HG02840 (cell line): Measurements from ENCODE around the gene RAI1.

Experiments used
- ATAC-seq: cut with Tn5 transposase; IDR thresholded peaks from one replicate; pipeline ENCODE4 v1.9.1; 2021; ENCODE audit warnings: mild to moderate bottlenecking, moderate library complexity, moderate number of reproducible peaks; ENCODE audit not compliant: unreplicated experiment, low FRiP score

RAI1 gene

DNA sequence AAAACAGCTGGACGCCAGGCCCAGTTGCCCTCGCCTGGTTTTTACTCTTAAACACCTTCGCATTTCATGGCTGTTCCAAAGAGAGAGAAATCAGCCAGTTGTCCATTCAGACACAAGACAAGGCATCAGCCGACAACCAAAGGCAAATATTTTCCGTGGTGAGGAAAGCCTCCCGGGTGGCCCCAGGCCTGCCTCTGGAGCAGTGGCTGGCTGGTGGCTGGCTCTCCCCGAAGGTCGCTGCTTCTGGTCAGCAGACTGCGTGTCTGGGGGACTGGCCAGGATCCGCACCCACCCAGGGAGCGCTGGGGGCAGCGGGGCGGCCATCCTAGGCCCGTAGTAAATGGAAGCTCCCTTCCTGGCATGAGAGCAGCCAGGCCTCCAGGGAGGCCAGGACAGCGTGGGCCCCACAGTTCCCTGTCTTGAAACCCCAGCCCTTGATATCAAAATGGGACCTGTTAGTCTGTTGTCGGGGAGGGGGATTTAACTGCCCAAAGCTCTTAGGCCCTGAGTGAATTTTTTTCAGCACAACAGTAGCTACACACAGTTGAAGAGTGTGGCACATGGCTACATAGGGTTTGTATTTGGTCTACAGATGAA is 97.9 kb downstream of the RAI1 start:
- ATAC-seq = no peak

DNA sequence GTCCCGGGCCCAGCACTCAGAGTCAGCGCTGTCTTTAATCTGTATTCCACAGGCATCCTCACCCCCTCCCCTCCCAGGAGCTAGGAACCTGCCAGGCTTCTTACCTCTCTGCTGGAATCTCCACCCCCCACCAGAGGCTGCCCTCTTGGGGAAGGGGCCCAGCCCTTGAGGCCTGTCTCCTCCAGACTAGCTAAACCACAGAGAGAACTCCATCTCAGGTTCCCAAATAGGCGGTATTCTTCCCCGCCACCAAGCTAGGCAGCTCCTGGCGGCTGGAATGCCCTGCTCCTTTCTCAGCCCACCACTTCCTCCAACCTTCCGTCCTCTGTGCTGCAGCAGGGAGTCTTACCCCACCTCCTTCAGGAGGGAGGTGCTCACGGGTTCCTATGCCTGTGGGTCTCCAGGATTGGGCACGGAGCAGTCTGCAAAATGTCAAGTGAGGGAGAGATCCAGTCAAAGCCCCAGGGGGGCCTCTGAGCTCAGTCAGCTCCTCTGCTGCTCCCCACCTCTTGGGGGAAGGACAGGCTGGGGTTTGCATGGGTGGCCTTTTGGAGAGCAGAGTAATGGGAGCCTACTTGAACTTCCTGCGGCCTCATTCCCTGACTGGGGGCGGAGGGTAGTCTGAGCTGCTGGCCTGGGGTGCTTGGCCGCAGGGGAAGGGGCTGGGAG is 99.8 kb downstream of the RAI1 start:
- ATAC-seq = no peak

DNA sequence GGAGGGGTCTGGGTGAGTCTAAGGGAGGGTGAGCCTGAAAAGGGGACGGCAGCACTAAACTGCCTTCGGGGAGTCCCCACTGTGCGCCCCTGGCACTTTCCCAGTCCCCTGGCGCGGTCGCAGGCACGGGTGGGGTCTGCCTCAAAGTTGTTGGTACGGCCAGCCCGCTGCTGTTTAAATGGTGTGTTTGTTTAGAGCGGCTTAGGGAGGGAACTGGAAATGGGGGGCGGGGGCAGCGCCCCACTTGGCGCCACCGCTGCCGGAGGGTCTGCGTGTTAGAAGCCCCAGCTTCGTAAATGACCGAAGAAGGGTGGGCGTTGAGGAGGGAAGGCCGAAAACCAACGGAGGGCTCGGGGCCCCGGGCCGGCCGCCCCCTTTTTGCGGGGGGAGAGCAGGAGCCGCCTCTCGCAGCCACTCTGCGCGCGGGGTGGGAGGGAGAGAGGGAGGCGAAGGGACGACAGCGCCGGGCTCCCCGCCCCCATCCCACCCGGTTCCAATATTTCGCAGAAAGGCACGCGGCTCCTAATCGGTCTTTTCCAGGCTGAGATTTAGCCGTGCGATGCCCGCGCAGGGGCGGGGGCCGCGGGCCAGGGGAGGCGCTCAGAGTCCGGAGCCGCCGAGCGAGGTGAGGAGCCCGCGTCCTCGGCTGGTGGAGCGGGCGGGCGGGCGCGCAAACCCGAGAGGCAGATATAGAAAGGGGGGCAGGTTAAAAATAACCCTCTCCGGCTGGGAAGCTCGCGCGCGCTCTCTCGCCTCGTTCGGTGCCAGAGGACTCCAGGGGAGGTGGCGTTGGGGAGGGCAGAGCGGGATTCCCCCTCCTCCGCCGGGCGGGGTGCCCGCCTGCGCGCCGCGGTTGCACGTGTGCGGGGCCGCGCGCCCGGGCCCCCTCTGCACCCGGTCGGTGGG is 100.6 kb downstream of the RAI1 start:
- no peak for ATAC-seq

DNA sequence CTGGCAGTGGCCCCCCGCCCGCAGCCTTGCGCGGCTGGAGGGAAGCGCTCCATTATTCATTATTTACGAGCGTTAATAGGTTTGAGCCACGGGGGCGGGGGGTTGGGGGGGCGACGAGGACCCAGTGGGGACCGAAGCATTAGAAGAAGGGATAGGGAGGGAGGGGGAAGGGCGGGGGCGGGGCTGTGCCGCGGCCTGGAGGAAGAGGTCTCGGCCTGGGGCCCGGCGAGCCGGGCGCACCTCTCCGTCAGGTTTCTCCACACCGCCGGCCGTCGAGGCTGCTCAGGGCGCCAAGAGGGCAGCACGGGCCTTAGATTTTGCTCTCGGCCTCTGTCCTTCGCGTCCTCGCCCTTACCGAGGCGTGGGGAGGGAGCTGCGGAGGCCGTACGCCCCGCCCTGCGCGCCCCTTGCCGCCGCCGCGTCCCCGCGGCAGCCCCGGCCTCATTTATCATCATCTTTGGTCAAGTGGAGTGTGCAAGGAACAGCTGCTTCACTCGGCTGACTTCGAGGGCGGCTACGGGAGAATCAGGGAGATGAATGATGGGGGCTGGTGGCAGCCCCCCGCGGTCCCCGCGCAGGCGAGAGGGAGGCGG is 101.4 kb downstream of the RAI1 start:
- no peak for ATAC-seq

DNA sequence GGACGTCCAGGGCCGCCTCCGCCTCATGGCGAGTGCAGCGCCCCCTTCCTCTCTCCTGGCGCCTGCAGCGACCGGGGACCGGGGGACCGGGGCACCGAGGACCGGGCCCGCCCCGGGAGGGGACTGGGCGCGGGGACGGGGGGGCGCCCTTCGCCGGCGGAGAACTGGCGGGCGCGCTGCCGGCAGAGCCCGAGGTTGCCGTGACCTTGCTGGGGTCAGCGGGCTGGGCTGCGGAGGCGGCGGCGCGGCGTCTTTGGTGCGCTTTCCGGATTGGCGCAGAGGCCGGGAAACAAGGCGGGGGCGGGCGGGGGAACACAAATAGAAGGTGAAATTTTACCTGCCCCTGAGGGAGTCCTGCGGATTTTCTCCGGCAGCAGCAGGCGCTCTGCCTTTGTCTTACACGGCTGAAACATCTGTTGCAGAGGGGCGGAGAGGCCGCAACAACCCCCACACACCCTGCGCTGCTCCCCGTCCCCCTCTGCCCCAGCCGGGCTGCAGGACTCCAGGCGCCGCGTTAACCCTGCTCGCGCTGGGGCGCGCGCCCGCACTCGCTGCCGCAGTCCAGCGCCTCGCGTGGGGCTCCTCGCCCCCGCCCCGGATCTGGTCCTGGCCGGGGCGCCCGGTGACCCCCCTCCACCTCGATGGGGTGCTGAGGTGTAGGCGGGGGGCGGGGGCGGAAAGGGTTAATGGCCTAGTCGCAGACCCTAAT is 102.0 kb downstream of the RAI1 start:
- ATAC-seq = no peak

DNA sequence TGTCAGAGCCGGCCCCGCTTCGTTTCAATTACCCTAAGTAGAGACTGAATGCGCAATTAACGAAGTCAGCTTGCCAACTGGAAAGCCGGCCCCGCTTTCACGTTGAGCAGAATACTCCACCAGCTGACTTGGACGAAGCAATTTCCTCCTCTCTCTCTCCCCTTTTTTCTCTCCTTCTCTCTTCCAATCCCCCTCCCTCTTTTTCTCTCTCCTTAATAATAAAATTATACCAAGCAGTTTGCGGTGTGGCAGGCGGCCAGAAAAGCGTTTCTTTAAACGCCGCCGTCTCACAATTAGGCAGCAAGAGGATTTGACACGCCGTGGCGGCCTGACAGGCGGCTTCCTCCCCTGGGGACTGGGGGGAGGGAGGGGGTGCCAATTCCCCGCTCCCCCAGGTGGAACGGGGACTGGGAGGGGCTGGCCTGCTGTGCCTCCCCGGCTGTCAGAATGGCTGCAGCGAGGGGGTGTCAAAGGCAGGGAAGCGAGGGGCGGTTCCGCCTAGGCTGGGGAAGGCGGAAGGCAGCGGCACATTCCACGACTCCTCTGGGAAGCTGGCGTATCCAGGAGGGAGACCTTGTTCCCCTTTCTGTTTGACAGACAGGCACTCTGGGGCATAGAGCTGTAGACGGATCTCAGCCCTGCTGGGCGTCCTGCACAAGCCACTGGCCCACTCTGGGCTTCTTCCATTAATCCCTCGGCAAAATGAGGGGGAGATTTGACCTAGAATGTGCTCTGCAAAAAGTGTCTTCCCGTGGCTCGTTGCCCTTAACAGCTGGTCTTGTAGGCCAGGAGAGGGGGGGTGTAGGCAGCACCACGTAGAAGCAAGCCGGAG is 102.8 kb downstream of the RAI1 start:
- no peak for ATAC-seq

DNA sequence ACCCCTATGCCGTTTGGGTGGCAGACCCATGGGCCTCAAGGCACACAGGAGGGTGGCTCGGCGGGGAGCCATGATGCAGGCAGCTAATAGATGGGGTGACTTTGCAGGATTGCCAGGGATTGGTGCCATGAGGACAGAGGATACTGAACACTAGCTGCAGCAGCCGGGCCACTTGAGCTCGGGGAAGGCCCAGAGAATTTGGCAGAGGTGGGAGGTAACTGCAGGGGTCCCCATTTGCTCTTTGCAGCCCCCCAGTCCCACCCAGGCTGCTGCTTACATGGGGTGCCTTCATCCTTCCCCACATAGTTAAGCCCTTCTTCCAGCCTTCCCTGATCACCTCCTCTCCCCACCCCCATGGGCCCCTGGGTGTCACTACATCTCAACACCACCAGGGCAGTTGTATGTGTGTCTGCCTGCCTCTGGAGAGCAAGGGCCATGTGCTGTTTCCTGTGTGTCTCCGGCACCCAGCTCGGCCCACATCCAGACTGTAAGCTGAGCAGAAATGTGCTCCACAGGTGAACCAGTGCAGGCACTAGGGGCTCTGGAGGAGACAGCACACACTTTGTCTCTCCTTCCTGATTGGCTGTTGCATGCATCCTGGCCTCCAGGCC is 103.5 kb downstream of the RAI1 start:
- no peak for ATAC-seq

DNA sequence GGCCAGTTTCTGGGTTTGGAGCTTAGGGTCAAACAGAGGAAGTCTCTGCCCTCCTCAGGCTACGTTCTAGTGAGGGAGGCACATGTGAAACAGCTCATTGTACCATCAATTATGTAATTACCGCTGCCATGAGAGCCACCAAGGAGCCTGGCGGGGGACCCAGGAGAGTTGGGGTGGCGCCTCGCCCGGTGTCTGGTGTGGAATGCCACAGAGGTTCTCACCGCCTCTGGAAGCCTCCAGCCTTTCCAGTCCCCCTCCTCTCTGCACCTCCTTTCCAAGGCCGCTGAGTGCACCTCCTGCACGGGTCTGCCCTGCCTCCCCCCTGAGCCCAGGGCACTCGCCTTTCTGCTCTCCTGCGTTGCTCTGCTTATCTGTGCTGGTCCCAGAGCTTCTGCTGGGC is 104.1 kb downstream of the RAI1 start:
- no peak for ATAC-seq

DNA sequence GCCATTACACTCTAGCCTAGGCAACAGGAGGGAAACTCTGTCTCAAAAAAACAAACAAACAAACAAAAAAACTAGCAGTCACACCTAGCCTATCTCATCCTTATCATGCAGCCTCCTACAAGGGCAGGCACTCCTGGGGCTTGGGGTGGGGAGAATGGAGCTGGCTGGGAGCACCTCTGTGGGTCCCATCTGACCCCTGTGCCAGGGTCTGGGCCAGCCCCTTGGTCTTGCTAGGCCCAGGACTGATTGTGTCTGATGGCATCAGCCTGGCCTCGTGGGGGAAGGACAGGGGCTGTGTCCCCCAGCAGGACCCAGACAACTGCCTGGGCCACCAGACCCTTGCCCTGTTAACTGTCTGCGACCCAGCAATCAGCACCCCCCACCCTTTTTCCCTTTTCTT is 105.7 kb downstream of the RAI1 start:
- no peak for ATAC-seq

DNA sequence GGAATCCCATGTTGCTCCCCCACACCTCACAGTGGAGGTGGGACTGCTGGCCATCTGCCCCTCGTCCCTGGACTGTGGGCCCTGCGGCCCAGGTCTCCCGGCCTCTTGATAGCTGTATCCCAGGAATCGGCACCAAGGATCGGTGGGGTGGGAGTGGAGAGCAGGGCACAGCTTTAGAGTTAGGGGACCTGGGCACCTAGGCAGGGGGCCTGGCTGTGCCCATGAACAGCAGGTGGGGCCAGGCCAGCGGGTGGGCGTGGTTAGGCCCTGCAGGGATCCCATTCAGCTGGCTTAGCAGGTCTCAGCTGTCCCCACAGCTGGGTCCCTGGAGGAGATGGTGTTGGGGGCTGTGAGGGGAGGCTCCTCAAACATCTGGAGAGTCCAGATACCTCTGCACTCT is 106.3 kb downstream of the RAI1 start:
- no peak for ATAC-seq

DNA sequence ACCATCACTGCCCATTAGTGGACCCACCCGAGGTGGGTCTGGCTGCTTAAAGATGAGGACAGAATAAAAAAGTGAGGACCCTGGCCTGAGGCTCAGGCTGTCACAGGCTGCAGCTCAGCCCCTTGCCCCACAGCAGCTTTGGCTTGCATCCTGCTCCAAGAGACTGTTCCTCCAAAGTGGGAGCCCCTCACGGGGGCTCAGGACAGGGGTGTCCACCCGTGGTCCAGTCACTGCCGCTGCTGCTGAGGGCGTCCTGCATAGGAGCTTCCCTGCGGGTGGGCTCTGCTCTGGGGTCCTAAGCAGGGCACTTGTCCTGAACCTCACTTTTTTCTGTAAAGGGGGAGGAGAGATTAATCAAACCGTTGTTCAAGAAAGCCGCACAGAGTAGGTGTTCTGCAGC is 107.7 kb downstream of the RAI1 start:
- ATAC-seq = no peak

DNA sequence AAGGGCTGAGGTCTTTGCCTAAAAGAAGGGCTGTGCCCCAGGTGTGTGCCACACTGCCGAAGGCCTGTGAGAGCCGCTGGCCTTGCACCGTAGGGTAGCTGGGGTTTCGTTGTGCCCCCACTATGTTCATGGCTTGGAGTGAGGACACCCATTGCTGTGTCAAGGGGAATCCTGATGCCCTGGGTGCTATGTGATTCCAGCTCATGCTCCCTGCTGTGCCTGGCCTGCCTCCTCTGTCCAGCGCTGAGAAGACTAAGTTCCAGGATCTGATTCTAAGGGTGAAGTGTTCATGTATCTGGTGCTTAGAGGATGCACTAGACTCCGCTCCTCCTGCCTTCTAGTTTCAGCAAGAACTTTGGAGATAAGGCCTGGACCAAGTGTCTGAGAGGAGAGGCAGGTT is 108.2 kb downstream of the RAI1 start:
- no peak for ATAC-seq

DNA sequence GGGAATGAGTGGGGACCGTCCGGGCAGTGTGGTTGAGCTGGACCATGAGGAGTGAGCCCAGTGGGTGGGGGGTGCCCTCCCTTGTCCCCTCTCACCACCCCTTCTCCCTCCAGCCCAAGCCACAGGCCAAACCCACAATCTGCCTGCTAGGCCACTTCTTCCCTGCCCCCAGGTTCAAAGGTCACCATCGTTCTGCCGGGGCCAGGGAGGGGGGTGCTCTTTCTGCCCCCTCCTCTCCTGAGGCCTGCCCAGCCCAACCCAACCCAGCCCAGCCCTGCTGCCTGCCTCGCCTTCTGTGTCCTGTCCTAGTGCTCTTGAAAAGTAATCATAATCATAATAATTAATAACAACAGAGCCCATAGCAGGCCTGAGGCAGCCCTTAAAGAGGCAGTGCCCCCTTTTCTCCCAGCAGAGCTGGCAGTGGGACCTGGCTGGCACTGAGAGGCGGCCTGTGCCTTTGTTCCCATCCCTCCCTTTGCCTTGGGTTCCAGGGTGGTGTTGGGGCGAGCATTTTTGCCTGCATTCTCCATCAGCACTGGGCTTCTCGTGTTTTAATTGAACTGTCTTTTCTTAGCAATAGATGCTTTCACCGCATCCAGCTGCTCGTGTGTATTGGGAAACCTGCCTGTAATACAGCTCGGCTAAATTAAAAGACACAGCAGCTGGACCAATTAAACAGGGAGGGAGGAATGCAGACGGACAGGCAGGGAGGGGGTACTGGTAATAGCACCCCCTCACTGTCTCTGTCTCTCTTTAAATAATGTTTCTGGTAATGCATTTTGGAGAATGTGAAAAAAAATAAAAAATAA is 108.8 kb downstream of the RAI1 start:
- no peak for ATAC-seq

DNA sequence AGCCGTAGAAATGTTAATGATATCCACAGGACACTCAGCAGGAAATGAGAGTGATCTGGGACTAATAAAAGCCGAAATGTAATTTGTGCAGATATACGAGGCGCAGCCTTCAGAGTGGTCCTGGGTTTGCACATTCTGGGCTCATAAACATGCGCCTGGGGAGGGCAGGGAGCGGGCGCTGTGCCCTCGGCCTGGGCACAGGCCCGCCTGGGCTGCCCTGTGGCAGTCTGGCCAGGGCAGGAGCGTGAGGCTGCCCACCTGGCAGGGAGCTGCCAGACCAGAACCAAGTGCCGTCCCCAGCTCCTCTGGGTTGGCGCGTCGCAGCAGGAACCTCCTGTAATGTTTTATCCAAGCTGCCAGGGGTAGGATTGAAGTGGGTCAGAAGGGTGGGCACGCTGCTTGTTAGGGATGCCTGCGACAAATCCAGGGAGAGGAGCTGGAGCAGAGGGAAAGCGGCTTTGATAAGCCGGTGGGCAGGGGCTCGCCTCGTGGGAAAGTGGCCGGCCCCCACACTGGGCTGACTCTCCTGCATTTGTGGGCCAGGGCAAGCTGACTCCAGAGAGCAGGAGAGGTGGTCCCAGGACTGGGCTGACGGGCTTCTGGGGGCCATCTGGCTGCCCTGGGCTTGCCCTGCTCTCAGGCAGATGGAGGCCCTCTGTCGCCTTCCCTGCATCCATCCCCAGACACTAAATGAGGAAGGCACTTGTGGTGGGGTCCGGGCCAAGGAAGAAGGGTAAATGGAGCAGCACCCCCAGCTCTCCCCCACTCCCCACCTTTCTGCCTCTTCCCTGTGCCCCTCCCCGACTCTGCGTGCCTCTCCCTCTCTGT is 109.6 kb downstream of the RAI1 start:
- no peak for ATAC-seq

DNA sequence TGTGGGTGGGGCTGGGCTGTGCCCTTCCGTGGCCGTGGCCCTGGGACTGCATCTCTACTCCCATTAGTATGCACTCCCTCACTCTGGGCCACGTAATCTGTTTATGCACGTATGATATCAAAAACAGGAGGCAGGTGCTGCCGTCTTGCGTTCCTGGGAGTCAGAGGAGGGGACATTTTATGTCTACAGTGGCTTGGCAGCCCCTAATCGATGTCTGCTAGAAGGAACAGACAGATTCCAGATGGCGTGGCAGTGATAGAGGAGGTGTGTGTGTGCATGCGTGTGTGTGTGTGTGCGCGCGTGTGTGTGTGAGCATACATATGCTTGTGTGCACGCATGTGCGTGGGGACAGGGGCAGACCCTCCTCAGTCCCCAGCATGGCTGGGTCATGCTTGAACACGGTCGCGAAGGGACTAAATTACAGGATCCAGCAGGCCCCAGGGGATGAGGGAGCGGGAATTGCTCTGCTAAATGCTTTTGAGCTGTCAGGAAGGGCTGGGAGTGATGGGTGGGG is 110.8 kb downstream of the RAI1 start:
- ATAC-seq = no peak

DNA sequence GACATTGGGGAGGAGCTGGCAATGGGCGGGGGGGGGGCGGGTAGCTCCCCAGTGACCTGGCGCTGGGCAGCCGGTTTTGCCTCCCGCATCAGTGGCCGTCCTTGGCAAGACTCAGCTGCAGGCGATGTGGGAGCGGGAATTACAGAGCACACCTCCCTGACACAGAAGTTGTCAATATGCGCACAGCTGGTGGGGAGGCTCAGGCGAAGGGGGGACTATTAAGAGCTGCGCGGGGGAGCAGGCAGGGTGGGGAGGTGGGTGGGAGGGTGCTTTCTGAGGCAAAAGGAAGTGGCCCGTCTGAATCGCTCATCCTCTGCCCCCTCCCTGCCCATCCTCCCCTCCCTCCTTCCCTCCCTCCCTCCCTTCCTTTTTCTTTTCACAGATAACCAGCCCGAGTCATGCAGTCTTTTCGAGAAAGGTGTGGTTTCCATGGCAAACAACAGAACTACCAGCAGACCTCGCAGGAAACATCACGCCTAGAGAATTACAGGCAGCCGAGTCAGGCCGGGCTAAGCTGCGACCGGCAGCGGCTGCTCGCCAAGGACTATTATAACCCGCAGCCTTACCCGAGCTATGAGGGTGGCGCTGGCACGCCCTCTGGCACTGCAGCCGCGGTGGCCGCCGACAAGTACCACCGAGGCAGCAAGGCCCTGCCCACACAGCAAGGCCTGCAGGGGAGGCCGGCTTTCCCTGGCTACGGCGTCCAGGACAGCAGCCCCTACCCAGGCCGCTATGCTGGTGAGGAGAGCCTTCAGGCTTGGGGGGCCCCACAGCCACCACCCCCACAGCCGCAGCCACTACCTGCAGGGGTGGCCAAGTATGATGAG is 111.5 kb downstream of the RAI1 start:
- no peak for ATAC-seq
